Upper lobe of right lung (tissue), 1 donor: ENCODE measurements around the gene LRP1B. TPM values are rescaled to one million over a fixed set of nuclear protein-coding genes. Genes with fewer than 3 reads are reported as not detected.

ENCODE experiments used
- ATAC-seq: fragments of 200-7000 bp; cut with Tn5 transposase; one replicate; pipeline ENCODE4 v1.9.1; 2020; ENCODE audit warnings: mild to moderate bottlenecking, moderate library complexity
- DNase-seq: peaks from one replicate; pipeline ENCODE4 v3.0.0-alpha.2; 2020
- H3K27ac ChIP-seq: fragments of 200-600 bp; one replicate; pipeline ENCODE4 v1.8.0; 2022
- H3K27me3 ChIP-seq: fragments of 200-600 bp; one replicate; pipeline ENCODE4 v1.8.0; 2022; ENCODE audit warnings: mild to moderate bottlenecking
- H3K36me3 ChIP-seq: fragments of 200-600 bp; one replicate; pipeline ENCODE4 v1.8.0; 2022
- H3K4me1 ChIP-seq: fragments of 200-600 bp; one replicate; pipeline ENCODE4 v1.8.0; 2022
- H3K4me3 ChIP-seq: fragments of 200-600 bp; one replicate; pipeline ENCODE4 v1.8.0; 2022; ENCODE audit warnings: mild to moderate bottlenecking
- H3K9me3 ChIP-seq: fragments of 200-600 bp; one replicate; pipeline ENCODE4 v1.8.0; 2022
- intact Hi-C: fragments of 100-400 bp; cut with DNase I; formaldehyde crosslinking; loops from one replicate; pipeline ENCODE4 v1.11.0; 2022
- total RNA-seq: library from RNA; stranded (reverse); fragmentation: NEBNext Ultra II Directional; extraction: Animal tissue kit (Norgen Biotek cat#: 25700); gene quantifications from one replicate; pipeline ENCODE4 v1.2.1, GENCODE V29; 2021
- TF ChIP-seq, protein P1 (sequence below): fragments of 200-600 bp; IDR thresholded peaks from one replicate; pipeline ENCODE4 v1.8.0; 2022; ENCODE audit warnings: antibody characterized with exemption
- donor health status: DM: no; HTN: yes; CAD: no; lungs with severe emphysema.

The LRP1B gene
- total RNA-seq, 1 donor from 2014 or later: 0.12 TPM

- Histone ChIP-seq H3K27ac (no peak overlapping the region), H3K4me3 (no peak overlapping the region), H3K36me3 (no peaks in the 10 kb centered on the region), H3K27me3 (no peaks in the 10 kb centered on the region), H3K9me3 (no peaks in the 10 kb centered on the region), H3K4me1 (no peaks in the 10 kb centered on the region)
- no peak for ATAC-seq
- DNase-seq: no peak
- TF ChIP-seq, protein P1, sequence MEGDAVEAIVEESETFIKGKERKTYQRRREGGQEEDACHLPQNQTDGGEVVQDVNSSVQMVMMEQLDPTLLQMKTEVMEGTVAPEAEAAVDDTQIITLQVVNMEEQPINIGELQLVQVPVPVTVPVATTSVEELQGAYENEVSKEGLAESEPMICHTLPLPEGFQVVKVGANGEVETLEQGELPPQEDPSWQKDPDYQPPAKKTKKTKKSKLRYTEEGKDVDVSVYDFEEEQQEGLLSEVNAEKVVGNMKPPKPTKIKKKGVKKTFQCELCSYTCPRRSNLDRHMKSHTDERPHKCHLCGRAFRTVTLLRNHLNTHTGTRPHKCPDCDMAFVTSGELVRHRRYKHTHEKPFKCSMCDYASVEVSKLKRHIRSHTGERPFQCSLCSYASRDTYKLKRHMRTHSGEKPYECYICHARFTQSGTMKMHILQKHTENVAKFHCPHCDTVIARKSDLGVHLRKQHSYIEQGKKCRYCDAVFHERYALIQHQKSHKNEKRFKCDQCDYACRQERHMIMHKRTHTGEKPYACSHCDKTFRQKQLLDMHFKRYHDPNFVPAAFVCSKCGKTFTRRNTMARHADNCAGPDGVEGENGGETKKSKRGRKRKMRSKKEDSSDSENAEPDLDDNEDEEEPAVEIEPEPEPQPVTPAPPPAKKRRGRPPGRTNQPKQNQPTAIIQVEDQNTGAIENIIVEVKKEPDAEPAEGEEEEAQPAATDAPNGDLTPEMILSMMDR: no peak
- intact Hi-C loops: no loop called here
These were observed 929.7 kb downstream of the LRP1B start for GRCh38 chr2:141201016-141201565.

DNA sequence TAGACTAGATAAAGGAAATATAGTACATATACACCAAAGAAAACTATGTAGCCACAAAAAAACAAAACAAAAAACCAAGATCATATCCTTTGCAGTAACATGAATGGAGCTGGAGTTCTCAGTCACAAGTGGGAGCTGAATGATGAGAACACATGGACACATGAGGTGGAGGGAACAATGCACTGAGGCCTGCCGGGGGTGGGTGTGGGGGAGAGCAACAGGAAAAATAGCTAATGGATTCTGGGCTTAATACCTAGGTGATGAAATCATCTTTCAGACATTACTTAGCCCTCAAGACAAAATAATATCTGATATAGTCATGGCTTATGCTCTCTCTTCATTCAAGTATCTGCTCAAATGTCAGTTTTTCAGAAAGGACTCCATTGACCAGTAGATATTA is 930.6 kb downstream of the LRP1B start:
- Histone ChIP-seq H3K4me3 (no peak overlapping the region), H3K27me3 (no peaks in the 10 kb centered on the region), H3K27ac (no peak overlapping the region), H3K36me3 (no peaks in the 10 kb centered on the region), H3K4me1 (no peaks in the 10 kb centered on the region), H3K9me3 (no peaks in the 10 kb centered on the region)
- intact Hi-C loops: no loop called here
- DNase-seq (no peak), ATAC-seq (no peak)
- TF ChIP-seq, protein P1: no peak

GRCh38 chr2:141199711-141200110 is 931.1 kb downstream of the LRP1B start:
- no peaks in the 10 kb centered on the region for H3K9me3 ChIP-seq
- H3K27me3 ChIP-seq: no peaks in the 10 kb centered on the region
- DNase-seq: no peak
- TF ChIP-seq, protein P1: no peak
- ATAC-seq: no peak
- H3K27ac ChIP-seq: no peak overlapping the region
- no peak overlapping the region for H3K4me3 ChIP-seq
- no peaks in the 10 kb centered on the region for H3K4me1 ChIP-seq
- no peaks in the 10 kb centered on the region for H3K36me3 ChIP-seq
- intact Hi-C loops: no loop called here

DNA sequence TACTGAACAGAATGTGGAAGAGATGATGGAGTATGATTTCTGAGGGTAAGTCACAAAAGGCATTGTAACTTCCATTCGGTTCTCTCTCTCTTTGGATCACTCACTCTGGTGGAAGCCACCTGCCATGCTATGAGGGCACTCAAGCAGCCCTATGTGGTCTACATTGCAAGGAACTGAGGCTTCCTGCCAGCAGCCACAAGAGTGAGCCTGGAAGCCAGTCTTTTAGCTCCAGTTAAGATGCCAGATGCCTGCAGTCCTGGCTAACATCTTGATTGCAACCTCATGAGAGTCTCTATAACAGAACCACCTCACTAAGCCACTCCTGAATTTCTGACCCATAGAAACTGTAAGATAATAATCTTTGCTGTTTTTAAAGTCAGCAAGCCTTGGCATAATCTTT is 935.7 kb downstream of the LRP1B start:
- H3K36me3 ChIP-seq: no peaks in the 10 kb centered on the region
- H3K4me3 ChIP-seq: no peak overlapping the region
- H3K27me3 ChIP-seq: no peaks in the 10 kb centered on the region
- DNase-seq (no peak), ATAC-seq (no peak)
- TF ChIP-seq, protein P1: no peak
- H3K4me1 ChIP-seq: no peaks in the 10 kb centered on the region
- H3K9me3 ChIP-seq: no peaks in the 10 kb centered on the region
- no peak overlapping the region for H3K27ac ChIP-seq
- intact Hi-C loops: no loop called here

DNA sequence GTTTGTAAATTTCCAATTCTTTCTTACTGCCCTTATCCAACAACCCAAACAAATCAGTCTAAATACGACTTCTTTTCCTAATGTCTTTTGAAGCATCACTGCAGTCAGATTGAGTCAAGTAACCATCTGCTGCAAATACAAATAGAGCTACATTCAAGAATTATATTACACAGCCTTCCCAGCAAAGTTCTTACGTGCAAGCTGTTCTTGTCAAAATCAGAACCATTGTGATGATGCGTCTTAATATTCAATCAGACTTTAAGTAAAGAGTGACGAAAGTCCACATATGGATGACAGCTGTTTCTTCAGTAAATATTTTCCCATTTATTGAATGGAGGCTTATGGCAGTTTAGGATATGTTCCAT is 943.8 kb downstream of the LRP1B start:
- no peaks in the 10 kb centered on the region for H3K9me3 ChIP-seq
- no peak for ATAC-seq
- no peak for DNase-seq
- no peaks in the 10 kb centered on the region for H3K36me3 ChIP-seq
- TF ChIP-seq, protein P1: no peak
- H3K27me3 ChIP-seq: no peaks in the 10 kb centered on the region
- intact Hi-C loops: no loop called here
- no peak overlapping the region for H3K4me3 ChIP-seq
- H3K27ac ChIP-seq: no peak overlapping the region
- no peaks in the 10 kb centered on the region for H3K4me1 ChIP-seq
